HEK293 (cell line): ENCODE results near the gene AADACL2.

Experiments used
- CTCF ChIA-PET: fragments of 350-600 bp; formaldehyde crosslinking; extraction: SDS; loops from one replicate; lab custom pipeline; 2021; ENCODE audit warnings: antibody characterized with exemption; lab: Yijun Ruan, JAX
- POLR2A ChIA-PET: fragments of 300-600 bp; formaldehyde crosslinking; extraction: SDS; loops from one replicate; lab custom pipeline; 2020; ENCODE audit warnings: antibody characterized with exemption, inconsistent platforms; lab: Yijun Ruan, JAX
- H3K27ac ChIP-seq: fragments of 200-500 bp; sonication (Bioruptor generic); 2 replicates; pipeline ENCODE4 v1.5.1; 2014; ENCODE audit warnings: low read depth, low read length, control low read depth, inconsistent platforms; ENCODE audit errors: extremely low read depth
- H3K36me3 ChIP-seq, 2 experiments: fragments of 200-500 bp in 1 of 2; sonication (Bioruptor generic) in 1 of 2; 1 replicate in 1 of 2; 2 replicates in 1 of 2; pipeline ENCODE4 v1.5.1; 2014 to 2017; ENCODE audit warnings: inconsistent platforms in 2 of 2, low read length in 2 of 2; ENCODE audit not compliant: control insufficient read depth in 2 of 2, insufficient read depth in 1 of 2
- H3K4me1 ChIP-seq: fragments of 200-500 bp; sonication (Bioruptor generic); 2 replicates; pipeline ENCODE4 v1.5.1; 2014; ENCODE audit warnings: mild to moderate bottlenecking, low read length, inconsistent platforms; ENCODE audit not compliant: control insufficient read depth, insufficient read depth
- H3K4me3 ChIP-seq: 2 replicates; pipeline ENCODE4 v1.5.1; 2011; ENCODE audit warnings: low read depth, mild to moderate bottlenecking, control low read depth, low read length, moderate library complexity
- H3K9me3 ChIP-seq: fragments of 200-500 bp; sonication (Bioruptor generic); 2 replicates; pipeline ENCODE4 v1.5.1; 2014; ENCODE audit warnings: low read depth, low read length, inconsistent platforms; ENCODE audit not compliant: control insufficient read depth, insufficient read depth
- HOXC10 ChIP-seq: sonication (generic); formaldehyde crosslinking; IDR thresholded peaks from 2 replicates; pipeline ENCODE4 v1.8.1; 2023; ENCODE audit warnings: mild to moderate bottlenecking, missing genetic modification reagents
- HOXD13 ChIP-seq: sonication (generic); formaldehyde crosslinking; IDR thresholded peaks from 2 replicates; pipeline ENCODE4 v1.8.0; 2022; ENCODE audit warnings: missing genetic modification reagents, borderline replicate concordance
- KLF10 ChIP-seq: fragments of 450-650 bp; IDR thresholded peaks from 2 replicates; pipeline ENCODE4 v1.5.1; 2018; ENCODE audit warnings: missing biosample characterization, mild to moderate bottlenecking, missing genetic modification characterization
- PRDM6 ChIP-seq: fragments of 450-650 bp; formaldehyde crosslinking; IDR thresholded peaks from 2 replicates; pipeline ENCODE4 v1.5.1; 2017; ENCODE audit warnings: missing biosample characterization, missing genetic modification characterization
- SALL2 ChIP-seq: fragments of 450-650 bp; formaldehyde crosslinking; IDR thresholded peaks from 2 replicates; pipeline ENCODE4 v1.5.0; 2017; ENCODE audit warnings: missing biosample characterization, mild to moderate bottlenecking, missing genetic modification characterization, borderline replicate concordance
- SP2 ChIP-seq: fragments of 450-650 bp; formaldehyde crosslinking; IDR thresholded peaks from 2 replicates; pipeline ENCODE4 v1.5.1; 2016; ENCODE audit warnings: missing biosample characterization, missing genetic modification characterization
- TCF7L2 ChIP-seq: IDR thresholded peaks from 2 replicates; pipeline ENCODE4 v1.6.1; 2011; ENCODE audit warnings: low read depth, mild to moderate bottlenecking, inconsistent platforms, low read length, moderate library complexity, borderline replicate concordance
- ZBTB44 ChIP-seq: fragments of 450-650 bp; IDR thresholded peaks from 2 replicates; pipeline ENCODE4 v1.5.1; 2018; ENCODE audit warnings: missing biosample characterization, mild to moderate bottlenecking, missing genetic modification characterization
- ZBTB7A ChIP-seq: fragments of 450-650 bp; formaldehyde crosslinking; IDR thresholded peaks from 2 replicates; pipeline ENCODE4 v1.5.1; 2016; ENCODE audit warnings: low read depth, missing biosample characterization, missing genetic modification characterization
- ZFP37 ChIP-seq: fragments of 450-650 bp; formaldehyde crosslinking; IDR thresholded peaks from 2 replicates; pipeline ENCODE4 v1.5.1; 2016; ENCODE audit warnings: missing biosample characterization, missing genetic modification characterization
- ZNF114 ChIP-seq: fragments of 450-650 bp; formaldehyde crosslinking; IDR thresholded peaks from 2 replicates; pipeline ENCODE4 v1.5.0; 2017; ENCODE audit warnings: missing biosample characterization, missing genetic modification characterization
- ZNF132 ChIP-seq: fragments of 450-650 bp; formaldehyde crosslinking; IDR thresholded peaks from 2 replicates; pipeline ENCODE4 v1.5.1; 2017; ENCODE audit warnings: missing biosample characterization, missing genetic modification characterization, borderline replicate concordance
- ZNF157 ChIP-seq: fragments of 450-650 bp; formaldehyde crosslinking; IDR thresholded peaks from 2 replicates; pipeline ENCODE4 v1.5.1; 2016; ENCODE audit warnings: missing biosample characterization, missing genetic modification characterization
- ZNF19 ChIP-seq: fragments of 450-650 bp; formaldehyde crosslinking; IDR thresholded peaks from 2 replicates; pipeline ENCODE4; 2016; ENCODE audit warnings: missing biosample characterization, missing genetic modification characterization, low read depth
- ZNF23 ChIP-seq: fragments of 450-650 bp; formaldehyde crosslinking; IDR thresholded peaks from 2 replicates; pipeline ENCODE4 v1.5.1; 2016; ENCODE audit warnings: missing biosample characterization, missing genetic modification characterization, borderline replicate concordance
- ZNF366 ChIP-seq: fragments of 450-650 bp; formaldehyde crosslinking; conservative IDR thresholded peaks from 2 replicates; pipeline ENCODE4 v1.5.1; 2016; ENCODE audit warnings: missing biosample characterization, missing genetic modification characterization
- ZNF391 ChIP-seq: fragments of 450-650 bp; formaldehyde crosslinking; IDR thresholded peaks from 2 replicates; pipeline ENCODE4 v1.5.1; 2016; ENCODE audit warnings: low read depth, missing biosample characterization, missing genetic modification characterization, borderline replicate concordance
- ZNF529 ChIP-seq: fragments of 450-650 bp; formaldehyde crosslinking; IDR thresholded peaks from 2 replicates; pipeline ENCODE4 v1.5.1; 2017; ENCODE audit warnings: missing genetic modification characterization, missing biosample characterization; ENCODE audit not compliant: insufficient replicate concordance
- ZNF549 ChIP-seq: fragments of 450-650 bp; IDR thresholded peaks from 2 replicates; pipeline ENCODE4 v1.5.1; 2018; ENCODE audit warnings: missing biosample characterization, missing genetic modification characterization, mild to moderate bottlenecking, inconsistent platforms, moderate library complexity
- ZSCAN18 ChIP-seq: fragments of 450-650 bp; formaldehyde crosslinking; IDR thresholded peaks from 2 replicates; pipeline ENCODE4 v1.5.1; 2016; ENCODE audit warnings: missing biosample characterization, missing genetic modification characterization
- TF ChIP-seq, protein P1 (sequence below): fragments of 450-650 bp; formaldehyde crosslinking; IDR thresholded peaks from 2 replicates; pipeline ENCODE4 v1.5.1; 2016; ENCODE audit warnings: missing biosample characterization, missing genetic modification characterization
- TF ChIP-seq, protein P2 (sequence below): fragments of 450-650 bp; formaldehyde crosslinking; IDR thresholded peaks from 2 replicates; pipeline ENCODE4 v1.5.1; 2016; ENCODE audit warnings: missing biosample characterization, missing genetic modification characterization
- TF ChIP-seq, protein P3 (sequence below): fragments of 450-650 bp; formaldehyde crosslinking; IDR thresholded peaks from 2 replicates; pipeline ENCODE4 v1.5.1; 2017; ENCODE audit warnings: missing biosample characterization, mild to moderate bottlenecking, missing genetic modification characterization, moderate library complexity
- TF ChIP-seq, protein P4 (sequence below): fragments of 450-650 bp; formaldehyde crosslinking; IDR thresholded peaks from 2 replicates; pipeline ENCODE4 v1.5.1; 2017; ENCODE audit warnings: missing biosample characterization, missing genetic modification characterization

AADACL2 gene

GRCh38 chr3:151804267-151804666 is 70.5 kb downstream of the AADACL2 start:
- ChIA-PET POLR2A (no interaction called here), CTCF (interaction anchor here (0.6 to 0.7 kb wide), 2 partner anchors 25 to 376 kb away, joined by 3 to 6 read pairs; no protein-coding TSS in a partner anchor)
- H3K9me3 ChIP-seq, result no peaks in the 10 kb centered on the region

GRCh38 chr3:151806838-151807237 is 73.1 kb downstream of the AADACL2 start:
- ChIA-PET CTCF (no interaction called here), POLR2A (no interaction called here)
- H3K4me1 ChIP-seq, result no peaks in the 10 kb centered on the region
- H3K36me3 ChIP-seq, result no peaks in the 10 kb centered on the region
- no peaks in the 10 kb centered on the region for H3K9me3 ChIP-seq
- no peak overlapping the region for H3K27ac ChIP-seq
- no peak overlapping the region for H3K4me3 ChIP-seq
- TF ChIP-seq ZNF132 (tag by site-specific recombination) (no peak), SALL2 (tag by site-specific recombination) (no peak), ZNF23 (tag by site-specific recombination) (no peak), KLF10 (tag by site-specific recombination) (no peak), ZNF391 (tag by site-specific recombination) (no peak), ZFP37 (tag by site-specific recombination) (no peak), HOXD13 (CRISPR knock-in tag) (no peak), ZSCAN18 (no peak), ZNF529 (tag by site-specific recombination) (no peak), ZNF114 (tag by site-specific recombination) (no peak), ZBTB44 (no peak)
- TF ChIP-seq, protein P1, sequence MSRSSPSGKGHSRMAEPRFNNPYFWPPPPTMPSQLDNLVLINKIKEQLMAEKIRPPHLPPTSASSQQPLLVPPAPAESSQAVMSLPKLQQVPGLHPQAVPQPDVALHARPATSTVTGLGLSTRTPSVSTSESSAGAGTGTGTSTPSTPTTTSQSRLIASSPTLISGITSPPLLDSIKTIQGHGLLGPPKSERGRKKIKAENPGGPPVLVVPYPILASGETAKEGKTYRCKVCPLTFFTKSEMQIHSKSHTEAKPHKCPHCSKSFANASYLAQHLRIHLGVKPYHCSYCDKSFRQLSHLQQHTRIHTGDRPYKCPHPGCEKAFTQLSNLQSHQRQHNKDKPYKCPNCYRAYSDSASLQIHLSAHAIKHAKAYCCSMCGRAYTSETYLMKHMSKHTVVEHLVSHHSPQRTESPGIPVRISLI (tag by site-specific recombination), result no peak
- TF ChIP-seq, protein P2, sequence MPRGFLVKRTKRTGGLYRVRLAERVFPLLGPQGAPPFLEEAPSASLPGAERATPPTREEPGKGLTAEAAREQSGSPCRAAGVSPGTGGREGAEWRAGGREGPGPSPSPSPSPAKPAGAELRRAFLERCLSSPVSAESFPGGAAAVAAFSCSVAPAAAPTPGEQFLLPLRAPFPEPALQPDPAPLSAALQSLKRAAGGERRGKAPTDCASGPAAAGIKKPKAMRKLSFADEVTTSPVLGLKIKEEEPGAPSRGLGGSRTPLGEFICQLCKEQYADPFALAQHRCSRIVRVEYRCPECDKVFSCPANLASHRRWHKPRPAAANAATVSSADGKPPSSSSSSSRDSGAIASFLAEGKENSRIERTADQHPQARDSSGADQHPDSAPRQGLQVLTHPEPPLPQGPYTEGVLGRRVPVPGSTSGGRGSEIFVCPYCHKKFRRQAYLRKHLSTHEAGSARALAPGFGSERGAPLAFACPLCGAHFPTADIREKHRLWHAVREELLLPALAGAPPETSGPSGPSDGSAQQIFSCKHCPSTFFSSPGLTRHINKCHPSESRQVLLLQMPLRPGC (tag by site-specific recombination), result no peak

More at GRCh38 chr3:151804267-151804666, 70.5 kb downstream of the AADACL2 start:
- TF ChIP-seq KLF10 (tag by site-specific recombination), result no peak
- no peak for TF ChIP-seq ZNF549
- TF ChIP-seq TCF7L2, result no peak
- TF ChIP-seq ZBTB7A (tag by site-specific recombination), result no peak
- TF ChIP-seq HOXC10 (CRISPR knock-in tag), result no peak
- TF ChIP-seq ZNF19, result no peak
- TF ChIP-seq, protein P1 (tag by site-specific recombination), result no peak
- TF ChIP-seq SP2 (tag by site-specific recombination), result no peak
- no peak for TF ChIP-seq ZNF366 (tag by site-specific recombination)
- TF ChIP-seq ZNF157 (tag by site-specific recombination), result no peak
- TF ChIP-seq, protein P3, sequence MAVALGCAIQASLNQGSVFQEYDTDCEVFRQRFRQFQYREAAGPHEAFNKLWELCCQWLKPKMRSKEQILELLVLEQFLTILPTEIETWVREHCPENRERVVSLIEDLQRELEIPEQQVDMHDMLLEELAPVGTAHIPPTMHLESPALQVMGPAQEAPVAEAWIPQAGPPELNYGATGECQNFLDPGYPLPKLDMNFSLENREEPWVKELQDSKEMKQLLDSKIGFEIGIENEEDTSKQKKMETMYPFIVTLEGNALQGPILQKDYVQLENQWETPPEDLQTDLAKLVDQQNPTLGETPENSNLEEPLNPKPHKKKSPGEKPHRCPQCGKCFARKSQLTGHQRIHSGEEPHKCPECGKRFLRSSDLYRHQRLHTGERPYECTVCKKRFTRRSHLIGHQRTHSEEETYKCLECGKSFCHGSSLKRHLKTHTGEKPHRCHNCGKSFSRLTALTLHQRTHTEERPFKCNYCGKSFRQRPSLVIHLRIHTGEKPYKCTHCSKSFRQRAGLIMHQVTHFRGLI (tag by site-specific recombination), result no peak
- TF ChIP-seq, protein P4, sequence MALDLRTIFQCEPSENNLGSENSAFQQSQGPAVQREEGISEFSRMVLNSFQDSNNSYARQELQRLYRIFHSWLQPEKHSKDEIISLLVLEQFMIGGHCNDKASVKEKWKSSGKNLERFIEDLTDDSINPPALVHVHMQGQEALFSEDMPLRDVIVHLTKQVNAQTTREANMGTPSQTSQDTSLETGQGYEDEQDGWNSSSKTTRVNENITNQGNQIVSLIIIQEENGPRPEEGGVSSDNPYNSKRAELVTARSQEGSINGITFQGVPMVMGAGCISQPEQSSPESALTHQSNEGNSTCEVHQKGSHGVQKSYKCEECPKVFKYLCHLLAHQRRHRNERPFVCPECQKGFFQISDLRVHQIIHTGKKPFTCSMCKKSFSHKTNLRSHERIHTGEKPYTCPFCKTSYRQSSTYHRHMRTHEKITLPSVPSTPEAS, result no peak
- no peak for TF ChIP-seq PRDM6 (tag by site-specific recombination)
- TF ChIP-seq, all 188 proteins: peak for 0
- no peaks in the 10 kb centered on the region for H3K4me1 ChIP-seq
- no peak overlapping the region for H3K4me3 ChIP-seq
- no peak overlapping the region for H3K27ac ChIP-seq
- H3K36me3 ChIP-seq, result no peaks in the 10 kb centered on the region
